GM12878 (cell line): ENCODE results near the gene SUGP1.

Source experiments
- NFIC ChIP-seq: IDR thresholded peaks from 2 replicates; pipeline ENCODE4 v1.6.1; 2012; ENCODE audit warnings: low read depth, mild to moderate bottlenecking, inconsistent platforms, low read length, moderate library complexity
- POLR2AphosphoS5 ChIP-seq: IDR thresholded peaks from 2 replicates; pipeline ENCODE4 v1.6.1; 2011; ENCODE audit warnings: mild to moderate bottlenecking, low read length, inconsistent platforms
- RELA ChIP-seq: fragments of 450-650 bp; IDR thresholded peaks from 2 replicates; pipeline ENCODE4 v1.8.0; 2014; ENCODE audit warnings: borderline replicate concordance; ENCODE audit not compliant: partially characterized antibody

GRCh38 chr19:19226663-19227062, 93.6 kb downstream of the SUGP1 start:
- no peak for TF ChIP-seq POLR2AphosphoS5
- no peak for TF ChIP-seq RELA
- no peak for TF ChIP-seq NFIC
